Activated CD8-positive, alpha-beta memory T cell treated with anti-CD3 and anti-CD28 coated beads, Interleukin-2, amount 10 ng/mL, durations not matched to agents 7 days and 5 days (primary cell): ENCODE data around the gene LDLRAD4. TPM values are rescaled to one million over a fixed set of nuclear protein-coding genes. Genes with fewer than 3 reads are reported as not detected.

ENCODE experiments used
- ATAC-seq: fragments of 150-1000 bp; cut with Tn5 transposase; one replicate; pipeline ENCODE4 v1.10.0; 2021; ENCODE audit warnings: moderate library complexity
- CTCF ChIA-PET: fragments of 350-600 bp; sonication (Branson Sonifier 250); formaldehyde crosslinking; loops from one replicate; lab custom pipeline; 2021; ENCODE audit warnings: antibody characterized with exemption; lab: Charles Lee
- DNase-seq: peaks from one replicate; pipeline ENCODE4 v3.0.0-alpha.2; 2020
- H3K27ac Mint-ChIP-seq: one replicate; pipeline ENCODE4 v1.8.0; 2021; ENCODE audit warnings: mild to moderate bottlenecking, mixed read lengths
- H3K27me3 Mint-ChIP-seq: one replicate; pipeline ENCODE4 v1.8.0; 2021; ENCODE audit warnings: mixed read lengths
- H3K36me3 Mint-ChIP-seq: one replicate; pipeline ENCODE4 v1.8.0; 2021; ENCODE audit warnings: mild to moderate bottlenecking, mixed read lengths
- H3K4me1 Mint-ChIP-seq: one replicate; pipeline ENCODE4 v1.8.0; 2021; ENCODE audit warnings: mixed read lengths
- H3K4me3 Mint-ChIP-seq: one replicate; pipeline ENCODE4 v1.8.0; 2021; ENCODE audit warnings: mild to moderate bottlenecking, moderate library complexity, mixed read lengths
- H3K9me3 Mint-ChIP-seq: one replicate; pipeline ENCODE4 v1.8.0; 2022; ENCODE audit warnings: low read depth, mixed read lengths
- total RNA-seq, 2 experiments: library from RNA; stranded (reverse); gene quantifications; one replicate each; pipeline ENCODE4 v1.2.3, GENCODE V29; 2021

Gene LDLRAD4
- total RNA-seq, 2 experiments from 2014 or later = 33.9 to 44.5 TPM

DNA sequence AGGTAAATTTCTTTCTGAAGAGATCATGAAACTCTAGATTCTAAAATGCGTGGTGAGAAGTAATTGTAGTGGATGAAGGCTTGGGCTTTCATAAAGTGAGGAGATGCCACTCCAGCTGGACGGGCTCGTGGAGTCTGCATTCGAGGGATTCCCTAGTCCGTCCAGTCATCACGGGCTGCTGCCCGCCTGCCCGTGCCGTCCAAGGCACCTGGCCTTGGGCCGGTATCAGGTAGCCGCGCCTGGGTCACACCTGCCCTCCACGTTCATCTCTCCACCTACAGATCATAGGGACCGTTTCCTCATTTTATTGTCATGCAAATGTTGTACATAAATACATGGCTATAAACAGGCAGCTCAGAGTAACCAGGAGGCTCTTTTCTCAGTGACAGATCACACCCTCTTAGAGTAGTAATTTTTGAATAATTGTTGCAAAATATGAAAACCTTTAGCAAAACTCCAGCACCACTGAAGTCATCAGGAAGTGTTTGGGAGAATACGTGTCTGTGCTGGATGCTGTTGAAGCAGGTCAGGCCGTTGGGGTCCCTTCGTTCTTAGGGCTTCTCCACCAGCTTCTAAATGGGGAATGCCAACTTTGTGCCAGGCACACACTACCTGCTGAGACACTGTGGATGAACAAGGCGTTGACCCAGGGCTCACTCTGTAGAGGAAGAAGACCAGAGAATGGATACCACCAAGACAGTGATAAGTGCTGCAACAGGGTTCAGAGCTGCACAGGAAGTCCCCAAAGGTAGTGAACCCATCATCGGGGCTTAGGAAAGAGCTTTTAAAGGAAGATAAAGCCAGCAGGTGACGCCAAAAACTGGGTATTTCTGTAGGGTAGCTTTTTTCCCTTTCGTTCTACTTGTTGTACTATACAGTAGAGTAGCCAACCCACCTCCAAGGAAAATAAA, 395.3 kb downstream of the LDLRAD4 start:
- H3K4me1 Mint-ChIP-seq = peaks cover 90% of the 10 kb centered on the region
- H3K36me3 Mint-ChIP-seq = peaks cover 4% of the 10 kb centered on the region
- peak; percentile 60 for DNase-seq
- no peaks in the 10 kb centered on the region for H3K9me3 Mint-ChIP-seq
- H3K27ac Mint-ChIP-seq = peak overlapping the region; percentile 99
- CTCF ChIA-PET = interaction anchor here (1.0 to 10.1 kb wide), 9 partner anchors 16 to 54 kb away, joined by 3 to 122 read pairs (median 3); no protein-coding TSS in a partner anchor
- ATAC-seq = peak; percentile 5
- H3K4me3 Mint-ChIP-seq = peak overlapping the region; percentile 77
- no peaks in the 10 kb centered on the region for H3K27me3 Mint-ChIP-seq

DNA sequence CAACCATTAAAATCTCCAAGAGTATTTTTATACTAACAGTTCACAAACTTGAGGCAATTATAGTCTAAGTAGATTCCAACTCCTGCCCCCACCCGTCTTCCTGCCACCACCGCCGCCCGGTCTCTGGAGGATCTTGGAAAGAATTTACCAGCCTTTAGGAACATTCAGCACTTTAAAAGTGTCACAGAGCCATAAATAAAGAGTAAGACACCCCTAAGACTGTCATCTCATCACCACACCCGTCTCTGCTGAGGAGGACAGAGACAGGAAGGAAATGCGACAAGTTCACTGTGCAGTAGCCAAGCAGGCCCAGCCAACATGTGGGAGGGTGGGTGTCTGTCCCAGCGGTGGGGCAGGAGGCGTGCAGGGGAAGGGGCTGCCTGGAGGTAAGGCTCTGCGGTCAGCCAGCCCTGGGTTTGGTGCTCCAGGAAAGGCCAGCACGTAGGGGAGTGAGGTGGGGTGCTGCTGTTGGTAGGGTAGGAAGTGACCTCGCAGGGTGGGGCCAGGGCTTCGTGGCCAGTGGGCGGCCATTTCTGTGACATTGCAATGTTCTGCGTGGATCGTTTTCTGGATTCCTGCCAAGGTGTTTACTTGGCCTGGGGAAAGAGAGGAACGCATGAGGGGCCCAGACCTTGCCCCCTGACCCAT, 396.2 kb downstream of the LDLRAD4 start:
- Mint-ChIP-seq H3K27ac (peak overlapping the region; percentile 99), H3K4me3 (peak overlapping the region; percentile 77), H3K9me3 (no peaks in the 10 kb centered on the region), H3K27me3 (no peaks in the 10 kb centered on the region), H3K4me1 (peaks cover 84% of the 10 kb centered on the region), H3K36me3 (peaks cover 4% of the 10 kb centered on the region)
- CTCF ChIA-PET = interaction anchor here (0.8 to 10.1 kb wide), 8 partner anchors 8 to 55 kb away, joined by 3 to 122 read pairs (median 4); no protein-coding TSS in a partner anchor
- DNase-seq (peak; percentile 82), ATAC-seq (peak; percentile 35)

DNA sequence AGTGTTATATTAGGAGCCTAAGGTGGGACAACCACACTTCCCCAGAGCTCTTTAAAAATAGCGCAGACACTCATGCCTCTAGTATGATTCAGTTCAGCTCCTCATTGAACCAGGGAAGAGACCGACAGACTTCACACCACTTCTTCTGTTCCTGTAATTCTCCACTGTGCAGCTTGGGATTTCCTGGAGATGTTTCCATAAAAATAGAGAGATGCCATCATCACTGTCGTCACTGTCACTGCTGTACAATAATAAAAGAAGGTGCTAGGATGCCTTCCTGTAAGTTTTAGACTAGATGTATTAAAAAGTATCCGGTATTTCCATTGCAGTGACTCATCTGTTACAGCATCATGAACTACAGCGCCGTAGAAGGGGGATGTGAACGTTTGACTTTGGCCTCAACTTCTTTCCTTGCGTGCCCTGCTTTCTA, 396.9 kb downstream of the LDLRAD4 start:
- H3K36me3 Mint-ChIP-seq = peaks cover 4% of the 10 kb centered on the region

DNA sequence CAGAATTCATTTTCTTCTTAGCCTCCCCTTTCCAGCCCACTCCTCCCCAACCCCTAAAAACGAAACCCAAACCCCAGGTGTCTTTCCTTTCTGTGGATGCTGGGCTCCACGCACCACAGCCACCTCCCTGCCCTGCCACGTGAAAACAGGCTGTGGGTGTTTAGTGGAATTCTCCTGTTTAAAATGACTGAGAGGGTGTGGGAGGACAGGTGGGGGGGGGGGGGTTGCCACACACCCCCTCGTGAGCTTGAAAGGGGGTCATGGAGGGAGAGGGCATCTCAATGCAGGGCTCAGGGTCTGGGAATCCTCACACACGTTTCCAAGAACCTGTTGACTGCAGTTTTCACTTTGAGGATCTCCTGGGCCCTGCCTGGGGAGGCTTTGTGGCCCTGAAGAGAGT, 397.5 kb downstream of the LDLRAD4 start:
- CTCF ChIA-PET = interaction anchor here (6.4 to 10.1 kb wide), 2 partner anchors 47 to 56 kb away, joined by 68 to 122 read pairs; no protein-coding TSS in a partner anchor
- H3K4me1 Mint-ChIP-seq = peaks cover 76% of the 10 kb centered on the region
- peak; percentile 53 for DNase-seq
- peak overlapping the region; percentile 77 for H3K4me3 Mint-ChIP-seq
- H3K9me3 Mint-ChIP-seq = no peaks in the 10 kb centered on the region
- no peaks in the 10 kb centered on the region for H3K27me3 Mint-ChIP-seq
- no peak for ATAC-seq
- H3K36me3 Mint-ChIP-seq = peaks cover 4% of the 10 kb centered on the region
- peak overlapping the region; percentile 99 for H3K27ac Mint-ChIP-seq

More for the DNA sequence above, 396.9 kb downstream of the LDLRAD4 start:
- H3K27me3 Mint-ChIP-seq = no peaks in the 10 kb centered on the region
- ATAC-seq (peak; percentile 12), DNase-seq (peak; percentile 71)
- CTCF ChIA-PET = interaction anchor here (0.8 to 10.1 kb wide), 5 partner anchors 9 to 56 kb away, joined by 3 to 122 read pairs (median 48); no protein-coding TSS in a partner anchor
- H3K4me3 Mint-ChIP-seq = peak overlapping the region; percentile 77
- H3K4me1 Mint-ChIP-seq = peaks cover 82% of the 10 kb centered on the region
- peak overlapping the region; percentile 99 for H3K27ac Mint-ChIP-seq
- H3K9me3 Mint-ChIP-seq = no peaks in the 10 kb centered on the region

DNA sequence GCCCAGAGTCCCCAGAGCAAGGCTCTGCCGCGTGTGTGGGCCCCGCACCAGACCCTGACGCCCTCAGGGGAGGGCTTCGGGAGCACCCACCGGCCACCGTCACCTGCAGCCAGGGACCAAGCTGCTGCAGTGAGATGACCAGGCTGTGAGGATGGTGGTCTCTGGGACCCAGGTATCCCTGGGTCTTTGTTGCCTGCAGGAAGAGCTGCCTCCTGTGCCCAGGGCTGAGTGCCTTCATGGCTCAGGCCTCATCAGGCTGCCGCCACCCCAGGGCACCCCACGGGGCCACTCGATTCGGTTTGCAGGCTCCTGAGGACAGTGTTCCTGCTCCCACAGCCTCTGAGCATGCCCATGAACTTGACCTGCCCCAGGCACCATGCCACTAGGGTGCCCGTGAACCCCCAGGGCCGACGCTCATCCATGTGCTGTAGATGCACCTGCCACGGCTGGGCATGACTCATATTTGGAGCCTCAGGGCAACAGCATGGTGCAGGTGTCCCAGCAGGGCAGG, 398.0 kb downstream of the LDLRAD4 start:
- H3K9me3 Mint-ChIP-seq = no peaks in the 10 kb centered on the region
- H3K27me3 Mint-ChIP-seq = no peaks in the 10 kb centered on the region
- DNase-seq (peak; percentile 46), ATAC-seq (no peak)
- H3K4me3 Mint-ChIP-seq = peak overlapping the region; percentile 77
- H3K36me3 Mint-ChIP-seq = peaks cover 4% of the 10 kb centered on the region
- peaks cover 71% of the 10 kb centered on the region for H3K4me1 Mint-ChIP-seq
- CTCF ChIA-PET = interaction anchor here (0.8 to 10.1 kb wide), 6 partner anchors 10 to 401 kb away, joined by 3 to 122 read pairs (median 3); no protein-coding TSS in a partner anchor
- peak overlapping the region; percentile 99 for H3K27ac Mint-ChIP-seq

DNA sequence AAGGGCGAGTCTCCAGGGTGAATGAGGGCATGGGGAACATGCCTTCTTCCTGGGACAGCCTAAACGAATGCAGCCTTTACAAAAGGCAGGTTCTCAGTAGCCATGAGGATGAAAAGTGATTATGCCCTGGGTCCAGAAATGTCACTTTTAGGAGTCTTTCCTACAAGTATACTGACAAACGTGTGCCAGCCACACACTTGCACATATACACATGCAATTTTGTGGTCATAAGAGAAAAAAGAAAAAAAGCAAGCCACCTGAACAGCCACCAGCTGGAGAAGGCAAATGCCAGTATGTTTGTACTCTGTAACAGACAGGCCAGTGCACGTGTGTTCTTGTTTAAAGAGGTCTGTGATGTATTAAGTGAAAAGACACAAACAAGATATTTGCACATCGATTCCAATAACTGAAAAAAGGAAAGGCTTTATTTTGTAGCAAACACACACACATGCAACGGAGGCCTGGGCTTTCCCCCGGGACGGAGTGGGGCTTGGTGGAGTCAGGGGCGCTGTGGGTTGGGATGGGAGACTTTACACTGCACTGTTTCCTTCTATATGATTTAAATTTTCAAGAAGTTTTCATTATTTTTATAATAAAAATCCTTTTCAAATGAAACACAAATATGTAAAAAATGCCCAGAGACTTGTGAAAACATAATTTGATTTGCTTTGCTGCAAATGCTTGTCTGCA, 399.4 kb downstream of the LDLRAD4 start:
- Mint-ChIP-seq H3K27me3 (no peaks in the 10 kb centered on the region), H3K4me1 (peaks cover 59% of the 10 kb centered on the region), H3K36me3 (peaks cover 4% of the 10 kb centered on the region), H3K27ac (peak overlapping the region; percentile 48), H3K9me3 (no peaks in the 10 kb centered on the region), H3K4me3 (no peak overlapping the region)
- ATAC-seq = no peak
- peak; percentile 32 for DNase-seq
- CTCF ChIA-PET = interaction anchor here (0.6 kb wide), 1 partner anchor 11 kb away, joined by 3 read pairs; no protein-coding TSS in a partner anchor

DNA sequence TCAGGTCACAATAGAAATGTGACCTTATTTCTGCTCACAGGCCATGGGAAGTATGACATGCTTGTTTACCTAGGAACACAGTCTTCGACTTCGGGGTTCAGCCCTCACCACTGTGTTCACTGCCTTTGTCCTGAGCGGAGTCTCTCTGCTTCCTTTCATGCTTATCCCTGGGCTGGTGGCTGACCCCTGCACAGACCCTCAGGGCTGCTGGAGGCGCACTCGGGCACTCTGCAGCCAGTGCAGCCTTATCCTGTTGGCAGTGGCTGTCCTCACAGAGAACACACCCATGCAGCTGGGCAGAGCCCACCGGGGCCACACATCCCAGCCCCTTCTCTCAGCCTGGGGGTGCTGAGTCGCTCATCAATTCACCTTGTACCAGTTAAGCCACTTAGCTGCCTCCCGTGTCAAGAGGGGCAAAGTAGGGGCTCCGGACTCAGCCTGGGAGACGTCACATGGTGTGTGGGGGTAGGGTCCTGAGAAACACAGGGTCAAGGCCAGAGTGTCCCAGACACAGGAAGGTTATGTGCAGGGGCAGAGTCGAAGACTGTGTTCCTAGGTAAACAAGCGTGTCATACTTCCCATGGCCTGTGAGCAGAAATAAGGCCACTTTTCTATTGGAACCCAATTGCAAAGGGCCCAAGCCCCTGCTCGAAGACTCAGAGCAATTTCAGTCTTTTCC, 400.3 kb downstream of the LDLRAD4 start:
- Mint-ChIP-seq H3K4me1 (peaks cover 50% of the 10 kb centered on the region), H3K36me3 (peaks cover 4% of the 10 kb centered on the region), H3K27me3 (no peaks in the 10 kb centered on the region), H3K27ac (no peak overlapping the region), H3K9me3 (no peaks in the 10 kb centered on the region), H3K4me3 (no peak overlapping the region)
- no peak for ATAC-seq
- DNase-seq = peak; percentile 39
- CTCF ChIA-PET = no interaction called here

DNA sequence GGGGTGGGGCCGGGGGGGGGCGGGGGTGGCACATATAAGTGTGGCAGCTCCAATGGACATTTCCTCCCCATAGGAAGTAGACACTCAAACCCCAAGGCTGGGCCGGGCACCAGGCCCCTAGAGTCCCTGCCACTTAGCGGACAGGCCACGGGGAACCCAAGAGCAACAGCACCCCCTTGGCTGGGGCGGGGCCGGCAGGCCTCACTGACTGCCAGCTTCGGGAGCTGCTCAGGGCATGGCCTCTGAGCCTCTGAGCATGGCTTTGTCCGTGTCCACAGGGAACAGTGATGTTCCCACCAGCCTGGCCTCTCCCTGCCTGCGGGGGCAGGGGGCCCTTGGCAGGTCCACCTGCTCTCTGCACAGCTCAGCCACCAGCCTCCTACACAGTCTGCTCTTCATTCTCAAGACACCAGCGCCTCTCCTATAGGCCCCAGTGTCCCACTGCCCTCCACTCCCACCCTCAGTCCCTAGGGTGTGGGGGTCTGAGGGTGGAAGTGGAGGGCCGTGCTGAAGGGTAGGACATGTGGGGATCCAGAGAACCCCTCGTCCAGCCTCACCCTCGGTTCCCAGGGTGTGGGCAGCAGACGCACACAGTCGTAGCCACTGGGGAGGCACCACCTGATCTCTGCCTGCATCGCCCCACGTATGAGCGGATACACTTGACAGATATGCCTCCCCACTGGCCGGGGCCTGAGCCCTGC, 401.1 kb downstream of the LDLRAD4 start:
- peaks cover 3% of the 10 kb centered on the region for H3K36me3 Mint-ChIP-seq
- ATAC-seq (no peak), DNase-seq (peak; percentile 38)
- no peak overlapping the region for H3K4me3 Mint-ChIP-seq
- H3K27me3 Mint-ChIP-seq = no peaks in the 10 kb centered on the region
- H3K9me3 Mint-ChIP-seq = no peaks in the 10 kb centered on the region
- peak overlapping the region; percentile 26 for H3K27ac Mint-ChIP-seq
- peaks cover 43% of the 10 kb centered on the region for H3K4me1 Mint-ChIP-seq
- CTCF ChIA-PET = no interaction called here

DNA sequence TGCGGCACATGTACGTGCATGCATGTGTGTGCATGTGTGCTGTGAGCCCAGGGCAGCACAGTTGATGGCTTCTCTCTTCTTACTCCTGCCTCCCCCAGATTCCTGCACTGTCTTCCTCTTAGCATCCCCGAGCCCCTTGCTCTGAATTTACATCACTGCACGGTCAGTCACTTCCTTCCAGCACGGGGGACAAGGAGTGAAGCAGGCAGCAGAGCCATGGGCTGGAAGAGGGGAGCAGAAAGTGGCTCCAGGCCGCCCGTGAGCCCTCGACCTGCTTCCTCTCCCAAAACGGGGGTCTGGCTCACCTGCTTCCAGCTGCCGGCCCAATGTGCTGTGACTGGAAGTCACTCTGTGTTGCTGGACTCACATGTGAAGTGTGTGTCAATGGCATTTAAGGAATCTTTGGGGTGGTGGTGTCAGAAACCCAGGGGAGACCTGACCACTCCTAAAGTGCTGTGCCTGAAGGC, 401.7 kb downstream of the LDLRAD4 start:
- H3K27me3 Mint-ChIP-seq = no peaks in the 10 kb centered on the region
- H3K9me3 Mint-ChIP-seq = no peaks in the 10 kb centered on the region
- CTCF ChIA-PET = interaction anchor here (1.6 kb wide), 1 partner anchor 62 kb away, joined by 9 read pairs; no protein-coding TSS in a partner anchor
- H3K36me3 Mint-ChIP-seq = peaks cover 5% of the 10 kb centered on the region
- peaks cover 40% of the 10 kb centered on the region for H3K4me1 Mint-ChIP-seq
- H3K4me3 Mint-ChIP-seq = no peak overlapping the region
- DNase-seq (peak; percentile 28), ATAC-seq (no peak)
- peak overlapping the region; percentile 26 for H3K27ac Mint-ChIP-seq

DNA sequence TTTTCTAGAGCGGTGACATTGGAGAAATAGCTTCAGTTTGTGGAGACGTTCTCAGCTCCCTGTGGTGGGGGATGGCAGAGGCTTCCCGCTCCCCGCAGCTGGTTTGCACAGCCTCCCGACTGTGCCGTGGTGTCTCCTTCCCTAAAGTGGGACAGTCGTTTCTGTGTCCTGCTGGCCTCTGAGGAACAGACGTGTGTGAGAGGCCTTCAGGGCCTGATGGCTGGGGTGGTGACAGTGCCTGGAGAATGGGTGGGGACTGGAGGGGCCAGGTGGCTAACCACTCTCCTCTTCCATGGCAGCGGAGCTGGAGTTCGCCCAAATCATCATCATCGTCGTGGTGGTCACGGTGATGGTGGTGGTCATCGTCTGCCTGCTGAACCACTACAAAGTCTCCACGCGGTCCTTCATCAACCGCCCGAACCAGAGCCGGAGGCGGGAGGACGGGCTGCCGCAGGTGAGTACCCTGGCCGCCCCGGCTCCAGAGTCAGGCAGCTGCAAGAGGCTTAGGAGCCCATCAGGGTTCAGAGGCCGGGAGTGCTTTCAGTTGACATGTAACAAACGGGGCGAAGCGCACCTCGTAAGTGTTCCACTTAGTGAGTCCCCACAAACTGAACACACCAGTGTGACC, 402.4 kb downstream of the LDLRAD4 start:
- ATAC-seq (no peak), DNase-seq (peak; percentile 38)
- CTCF ChIA-PET = interaction anchor here (0.8 to 1.6 kb wide), 2 partner anchors 9 to 63 kb away, joined by 3 to 9 read pairs; no protein-coding TSS in a partner anchor
- no peaks in the 10 kb centered on the region for H3K27me3 Mint-ChIP-seq
- peaks cover 35% of the 10 kb centered on the region for H3K4me1 Mint-ChIP-seq
- peaks cover 6% of the 10 kb centered on the region for H3K36me3 Mint-ChIP-seq
- H3K4me3 Mint-ChIP-seq = no peak overlapping the region
- H3K9me3 Mint-ChIP-seq = no peaks in the 10 kb centered on the region
- no peak overlapping the region for H3K27ac Mint-ChIP-seq

DNA sequence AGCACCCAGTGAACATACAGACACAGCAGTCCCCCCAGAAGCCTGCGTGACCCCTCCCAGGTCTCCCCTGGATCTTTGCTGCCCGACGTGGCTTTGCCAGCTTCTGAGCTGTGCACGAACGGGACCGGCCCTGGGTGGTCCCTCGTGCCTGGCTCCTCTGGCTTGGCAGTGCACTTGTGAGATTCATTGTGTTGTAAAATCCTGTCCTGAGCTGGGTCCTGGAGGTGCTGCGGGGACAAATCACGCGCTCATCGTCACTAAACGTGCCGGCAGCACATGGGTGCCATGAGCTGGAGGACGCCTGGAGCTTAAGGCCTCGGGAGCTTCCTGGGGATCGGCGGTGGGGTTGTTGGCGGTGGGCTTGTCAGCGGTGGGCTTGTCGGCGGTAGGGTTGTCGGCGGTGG, 402.9 kb downstream of the LDLRAD4 start:
- ATAC-seq (no peak), DNase-seq (no peak)
- Mint-ChIP-seq H3K36me3 (peaks cover 8% of the 10 kb centered on the region), H3K9me3 (no peaks in the 10 kb centered on the region), H3K27ac (no peak overlapping the region), H3K27me3 (no peaks in the 10 kb centered on the region), H3K4me1 (peaks cover 35% of the 10 kb centered on the region), H3K4me3 (no peak overlapping the region)
- CTCF ChIA-PET = interaction anchor here (0.8 to 1.6 kb wide), 2 partner anchors 8 to 63 kb away, joined by 3 to 9 read pairs; no protein-coding TSS in a partner anchor
